NCI-H2029 treated with DMSO at 0.1 percent for 48 hours (cell line): Measurements from ENCODE around the gene BID.

Experiments
- DNase-seq: peaks from one replicate; lab custom pipeline; 2025; lab: John Stamatoyannopoulos, UW

BID gene

DNA sequence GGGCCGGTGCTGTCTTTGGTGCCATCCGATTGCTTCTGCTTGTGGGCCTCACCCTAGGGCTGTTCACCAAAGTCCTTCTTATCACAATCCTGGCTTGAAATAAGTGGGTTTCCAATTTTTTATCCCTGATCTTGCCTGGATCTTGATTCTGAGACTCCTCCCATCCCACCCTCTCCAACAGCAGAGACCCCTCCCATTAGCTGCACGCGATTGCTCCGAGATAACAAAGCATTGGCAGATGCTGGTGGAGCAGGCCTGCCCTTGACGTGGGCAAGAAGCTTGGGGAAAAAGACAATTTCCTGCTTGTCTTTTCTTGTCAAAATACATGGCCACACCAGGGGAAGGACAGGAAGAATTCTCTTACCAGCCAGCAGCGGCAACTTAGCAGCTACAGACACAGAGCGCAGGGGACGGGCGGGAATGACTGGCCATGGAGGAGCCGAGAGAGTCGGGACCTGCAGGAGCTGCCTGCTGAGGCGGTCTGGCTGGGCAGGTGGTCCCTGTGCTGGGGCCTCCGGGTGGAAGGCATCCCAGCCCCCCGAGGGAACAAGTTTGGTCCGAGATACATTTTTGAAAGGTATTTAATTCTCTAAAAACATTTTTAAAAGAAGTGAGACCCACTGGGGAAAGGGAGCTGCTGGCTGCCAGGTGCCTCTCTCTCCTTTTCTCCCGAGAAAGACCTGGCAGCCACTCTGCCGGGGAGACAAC is 9.7 kb upstream of the BID start:
- DNase-seq: no peak

DNA sequence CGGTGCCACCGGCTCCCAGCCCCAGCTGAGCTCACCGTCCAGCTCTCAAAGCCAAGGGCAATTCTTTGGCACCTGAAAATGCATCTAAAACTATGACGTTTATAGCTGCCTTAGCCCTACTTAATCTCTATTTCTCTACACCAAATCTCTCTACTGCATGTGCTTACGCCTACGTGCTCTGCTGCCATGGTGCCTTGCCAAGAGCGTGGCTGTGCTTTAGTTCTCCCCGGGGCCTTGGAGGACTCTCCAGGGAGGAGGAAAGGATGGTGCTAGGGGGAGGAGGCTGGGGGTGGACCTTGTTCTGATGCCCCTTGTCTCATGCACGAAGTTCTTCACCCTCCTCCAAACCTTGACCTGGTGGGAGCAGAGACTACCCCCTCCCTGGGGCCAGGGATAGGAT is 9.0 kb upstream of the BID start:
- no peak for DNase-seq

DNA sequence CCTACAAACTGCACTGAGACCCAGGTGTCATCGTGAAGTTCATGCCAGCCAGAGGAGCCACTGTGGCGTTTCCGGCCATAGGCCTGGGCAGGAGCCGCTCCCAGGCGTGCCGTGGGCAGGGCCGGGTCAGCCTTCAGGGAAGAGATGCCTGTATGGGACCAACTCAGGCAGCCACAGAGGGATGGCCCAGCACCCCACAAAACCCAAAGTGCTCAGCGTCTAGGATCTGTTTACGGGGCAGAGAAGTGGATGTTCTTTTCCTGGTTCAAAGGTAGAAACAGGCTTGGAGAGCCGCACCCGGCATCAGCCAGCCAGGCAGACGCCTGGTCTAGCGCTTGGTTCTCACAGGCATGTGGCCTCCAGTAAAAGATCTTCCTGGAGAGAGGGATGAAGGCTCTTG is 8.4 kb upstream of the BID start:
- DNase-seq: no peak

DNA sequence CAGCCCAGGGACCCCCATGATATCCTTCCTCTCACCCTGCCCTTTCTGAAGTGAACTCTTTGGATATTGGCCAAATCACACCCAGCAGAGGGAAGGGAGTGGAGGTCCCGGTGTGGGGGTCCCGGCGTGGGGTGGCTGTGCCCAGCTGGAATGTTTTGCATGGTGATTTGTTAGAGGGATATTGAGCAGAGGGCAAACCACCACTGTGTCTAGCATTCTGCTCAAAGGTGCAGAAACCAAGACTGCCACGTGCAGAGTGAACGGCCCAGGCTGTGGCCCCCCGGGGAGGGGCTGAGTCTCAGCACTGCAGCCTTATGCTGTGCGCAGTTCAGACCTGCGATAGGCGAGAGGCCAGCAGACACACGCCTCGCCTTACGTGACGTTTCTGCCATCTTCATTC is 7.9 kb upstream of the BID start:
- DNase-seq: no peak

DNA sequence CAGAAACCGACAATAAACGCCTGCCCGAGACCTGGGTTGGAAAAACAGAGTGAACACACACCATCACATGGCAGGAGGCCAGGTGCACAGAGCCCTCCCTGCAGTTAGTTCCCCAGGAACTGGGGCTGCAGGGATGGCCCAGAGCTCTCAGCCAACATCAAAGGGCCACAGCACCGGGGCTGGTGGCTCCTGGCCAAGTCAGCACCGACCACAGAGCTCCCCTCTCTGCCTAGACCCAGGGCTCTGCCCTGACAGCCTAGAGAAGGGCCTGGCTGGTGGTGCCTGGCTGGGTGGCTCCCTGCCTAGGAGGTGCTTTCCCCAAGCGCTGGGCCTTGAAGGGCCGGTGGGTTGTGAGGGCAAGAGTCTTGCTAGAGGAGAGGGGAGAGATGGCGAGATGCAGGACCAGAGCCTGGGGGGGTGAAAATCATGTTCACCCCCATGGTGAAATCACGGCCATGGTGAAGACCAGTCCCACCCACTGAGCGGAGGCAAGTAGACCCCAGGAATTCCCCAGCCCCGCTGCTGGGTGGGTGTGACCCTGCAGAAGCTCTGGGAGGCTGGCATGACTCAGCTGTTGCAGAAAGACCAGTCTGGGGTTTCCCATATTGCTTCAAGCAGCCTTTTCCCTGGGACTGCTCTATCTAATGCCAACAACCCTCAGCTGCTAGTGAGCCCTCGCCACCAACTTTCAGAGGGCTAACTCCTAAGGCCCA is 7.2 kb upstream of the BID start:
- no peak for DNase-seq

DNA sequence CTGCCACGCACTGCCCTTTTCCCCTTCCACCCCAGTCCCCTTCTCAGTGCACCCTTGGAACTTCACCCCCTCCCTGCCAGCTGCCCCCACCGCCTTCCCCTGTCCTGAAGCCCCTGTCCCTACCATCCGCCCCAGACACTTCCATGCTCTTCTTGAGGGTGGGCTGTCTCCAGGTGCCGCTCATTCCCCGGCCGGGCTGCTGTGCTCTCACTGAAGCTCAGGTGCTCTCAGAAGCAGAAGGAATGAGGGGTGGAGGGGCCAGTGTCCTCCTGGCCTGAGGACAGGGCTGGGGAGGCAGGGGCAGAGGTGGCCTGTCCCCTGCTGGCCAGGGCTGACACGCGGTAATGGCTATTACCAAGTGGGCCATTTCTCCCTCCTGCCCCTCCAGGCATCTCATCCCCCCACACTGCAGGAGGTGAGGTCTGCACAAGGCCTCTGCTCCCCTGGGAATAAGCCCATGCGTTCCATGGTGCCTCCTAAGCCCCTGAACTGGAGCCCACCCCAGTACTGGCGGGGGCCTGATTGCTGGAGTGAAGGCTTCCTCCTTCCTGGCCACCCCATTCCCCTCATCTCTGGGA is 6.6 kb upstream of the BID start:
- no peak for DNase-seq

DNA sequence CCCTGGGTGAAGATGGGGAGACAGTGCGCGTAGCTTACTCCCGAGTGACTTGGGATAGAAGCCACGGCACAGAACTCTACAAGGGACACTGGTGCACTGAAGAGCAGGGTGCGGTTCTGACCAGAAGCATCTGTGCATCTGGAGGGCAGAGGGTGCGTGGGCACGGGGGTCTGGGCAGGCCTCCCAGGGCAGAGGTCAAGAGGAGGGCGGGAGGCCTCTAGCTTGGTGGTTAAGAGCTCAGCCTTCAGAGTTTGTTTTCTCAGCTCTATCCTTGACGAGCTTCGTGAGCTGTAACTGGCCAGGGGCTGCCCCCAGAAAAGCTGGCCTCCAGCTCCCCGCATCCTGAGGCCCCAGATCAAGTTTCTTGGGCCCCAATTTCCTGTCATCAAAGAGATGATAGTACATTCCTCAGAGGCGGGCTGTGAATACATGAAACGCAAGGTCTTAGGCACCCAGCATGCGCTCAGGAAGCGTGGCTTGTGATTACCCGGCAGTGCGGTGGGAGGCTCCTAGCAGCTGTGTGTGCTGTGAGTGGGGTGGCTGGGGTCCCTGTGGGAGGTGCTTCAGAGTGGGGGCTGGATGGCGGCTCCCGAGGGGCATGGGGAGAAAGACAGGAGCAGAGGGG is 6.0 kb upstream of the BID start:
- no peak for DNase-seq

DNA sequence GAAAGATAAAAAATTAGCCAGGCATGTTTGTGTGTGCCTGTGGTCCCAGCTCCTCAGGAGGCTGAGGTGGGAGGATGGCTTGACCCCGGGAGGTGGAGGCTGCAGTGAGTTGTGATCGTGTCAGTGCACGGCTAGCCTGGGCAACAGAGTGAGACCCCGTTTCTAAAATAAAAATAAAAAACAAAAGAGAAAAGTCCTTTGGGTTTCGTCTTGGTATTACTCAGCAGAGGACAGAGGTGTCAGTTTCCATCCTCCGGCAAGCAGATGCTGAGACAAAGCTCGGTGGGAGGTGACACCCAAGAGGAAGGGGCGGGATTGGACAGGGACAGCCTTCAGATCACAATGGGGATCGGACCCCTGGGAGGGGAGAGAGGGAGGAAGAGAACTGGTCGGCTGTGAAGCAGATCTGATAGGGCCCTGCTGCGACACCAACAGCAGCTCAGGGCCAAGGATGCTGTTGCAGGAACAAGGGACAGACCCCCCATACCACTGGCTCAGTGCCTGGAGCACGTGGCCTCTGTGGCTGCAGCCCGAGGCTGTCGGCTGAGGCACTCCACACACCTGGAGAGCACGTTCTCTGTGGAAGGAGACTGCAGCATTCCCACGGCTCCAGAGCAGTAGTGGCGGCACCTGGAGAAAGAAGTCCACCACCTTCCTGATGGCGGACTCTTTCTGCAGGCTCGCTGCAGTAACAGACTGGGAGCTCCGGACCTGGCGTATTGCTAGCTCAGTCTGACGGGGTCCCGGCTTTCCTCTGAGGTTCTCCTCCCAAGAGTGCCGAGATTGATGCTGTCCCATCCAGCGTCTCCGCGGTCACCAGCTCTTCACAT is 5.2 kb upstream of the BID start:
- no peak for DNase-seq

DNA sequence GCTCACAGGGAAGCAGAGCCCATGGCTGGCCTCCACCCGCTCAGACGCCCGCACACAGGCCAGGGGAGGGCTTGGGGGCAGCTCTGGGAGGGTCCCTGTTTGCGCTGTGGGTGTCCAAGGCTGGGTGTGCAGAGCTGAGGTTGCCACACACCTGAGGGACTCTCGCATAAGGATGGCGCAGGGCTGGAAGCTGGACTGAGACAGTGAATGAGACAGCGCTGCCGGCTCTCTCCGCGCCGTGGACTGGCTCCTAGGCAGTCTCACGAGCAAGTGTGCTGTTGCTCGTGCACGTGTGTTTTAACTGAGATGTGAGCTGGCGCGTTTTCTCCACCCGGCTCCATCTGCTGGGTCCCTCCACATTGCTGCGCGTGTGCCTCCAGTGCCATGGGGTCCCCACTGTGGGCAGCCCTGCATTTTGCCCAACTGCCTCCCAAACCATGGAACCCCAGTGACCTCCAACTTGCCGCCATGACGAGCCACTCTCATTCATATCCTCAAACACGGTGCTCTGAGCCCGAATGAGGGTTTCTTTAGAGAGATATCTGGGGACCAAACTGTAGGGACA is 4.2 kb upstream of the BID start:
- DNase-seq: no peak

DNA sequence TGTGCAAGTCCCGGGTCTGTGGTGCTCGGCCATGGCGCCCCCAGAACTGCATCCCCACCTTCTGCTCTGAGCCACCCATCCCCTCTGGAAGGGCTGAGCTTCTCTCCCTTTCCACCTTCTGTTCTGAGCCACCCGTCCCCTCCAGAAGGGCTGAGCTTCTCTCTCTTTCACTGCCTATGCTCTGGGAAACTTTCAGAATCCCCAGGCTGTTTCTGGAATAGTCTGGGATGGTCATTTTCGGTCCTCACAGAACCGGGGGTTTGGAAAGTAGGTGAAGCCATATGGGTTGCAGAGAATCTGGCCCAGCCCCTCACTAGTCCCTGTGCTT is 3.4 kb upstream of the BID start:
- no peak for DNase-seq

DNA sequence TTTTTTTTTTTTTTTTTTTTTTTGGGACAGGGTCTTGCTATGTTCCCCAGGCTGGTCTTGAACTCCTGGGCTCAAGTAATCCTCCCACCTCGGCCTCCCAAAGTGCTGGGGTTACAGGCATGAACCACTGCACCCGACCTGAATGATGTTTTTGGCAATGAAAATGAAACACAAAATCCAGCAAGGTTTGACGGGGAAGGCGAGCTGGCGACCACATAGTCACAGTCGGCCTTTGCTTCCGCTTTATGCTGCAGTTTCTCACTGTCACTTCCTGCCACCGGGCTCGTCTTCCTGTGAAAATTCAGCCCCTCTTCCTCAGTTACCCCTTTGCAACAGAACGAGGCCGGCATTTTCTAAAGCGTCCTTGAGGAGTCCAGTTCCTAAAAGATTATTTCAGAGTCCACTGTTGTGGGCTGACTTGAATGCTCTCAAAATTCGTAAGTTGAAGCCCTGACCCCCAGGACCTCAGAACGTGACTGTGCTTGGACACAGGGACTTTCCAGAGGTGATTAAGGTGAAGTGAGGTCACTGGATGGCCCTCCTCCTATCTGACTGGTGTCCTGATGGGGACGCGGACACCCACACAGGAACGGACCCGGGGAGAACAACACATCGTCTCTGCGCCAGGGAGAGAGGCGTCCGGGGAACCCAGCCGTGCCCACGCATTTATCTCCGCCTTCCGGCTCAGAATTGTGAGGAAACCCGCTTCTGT is 2.9 kb upstream of the BID start:
- no peak for DNase-seq

DNA sequence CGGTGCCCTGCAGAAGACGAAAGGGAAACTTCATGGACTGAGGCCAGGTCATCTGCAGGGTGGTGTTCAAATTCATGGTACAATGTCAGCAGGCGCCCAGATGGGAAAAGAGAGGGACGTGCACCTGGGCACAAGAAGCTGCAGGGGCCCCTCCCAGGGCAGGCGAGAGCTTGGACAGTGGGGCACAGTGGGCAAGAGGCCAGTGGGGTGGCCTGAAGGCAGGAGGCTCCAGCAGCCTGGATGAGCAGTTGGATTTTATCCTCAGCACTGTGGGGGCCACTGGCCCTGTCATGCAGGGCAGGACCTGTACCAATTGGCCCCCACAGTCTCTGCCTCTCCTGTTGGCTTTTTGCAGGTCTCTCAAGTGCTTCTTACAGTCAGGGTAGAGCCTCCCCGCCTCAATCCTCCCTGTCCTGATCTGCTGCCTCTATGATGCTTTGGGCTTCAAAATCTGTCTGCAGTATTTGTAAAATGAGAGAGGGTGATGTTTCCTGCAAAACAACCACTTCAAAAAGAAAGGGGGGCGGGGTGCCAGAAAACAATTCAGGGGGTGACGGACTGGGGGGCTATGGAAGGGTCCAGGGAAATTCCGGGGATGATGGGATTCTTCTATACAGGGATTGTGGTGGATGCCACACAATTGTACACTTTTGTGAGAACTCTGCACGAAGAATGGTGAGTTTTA is 1.7 kb upstream of the BID start:
- DNase-seq: no peak

DNA sequence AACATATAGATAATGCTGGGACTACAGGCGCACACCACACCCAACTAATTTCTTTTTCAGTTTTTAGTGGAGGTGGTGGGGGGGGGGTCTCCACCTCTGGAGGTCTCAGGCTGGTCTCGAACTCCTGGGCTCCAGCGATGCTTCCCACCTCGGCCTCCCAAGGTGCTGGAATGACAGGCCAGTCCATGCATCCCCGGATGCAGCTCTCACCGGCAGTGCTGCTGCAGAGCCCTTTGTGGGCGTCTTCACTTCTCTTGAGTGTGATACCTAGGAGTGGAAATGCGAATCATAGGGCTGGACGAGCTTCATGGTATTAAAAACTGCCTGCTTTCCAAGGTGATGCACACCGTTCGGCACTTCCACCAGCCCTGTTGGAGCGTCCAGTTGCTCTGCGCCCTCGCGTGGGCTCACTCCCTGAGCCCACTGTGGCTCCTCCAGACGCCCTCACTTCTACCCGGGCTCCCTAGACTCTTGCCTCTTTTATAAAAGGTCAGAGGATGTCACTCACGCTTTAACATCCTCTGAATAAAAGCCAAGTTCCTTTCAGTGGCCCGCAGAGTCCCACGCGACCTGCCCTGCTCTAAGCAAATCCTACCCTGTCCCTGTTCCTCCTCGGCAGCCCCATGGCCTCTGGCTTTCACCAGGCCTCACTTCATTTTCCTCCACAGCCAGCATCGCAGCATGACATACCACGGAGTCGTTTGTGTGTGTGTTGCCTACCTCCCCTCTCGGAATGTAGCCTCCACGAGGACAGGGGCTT is 837 bp upstream of the BID start:
- no peak for DNase-seq

DNA sequence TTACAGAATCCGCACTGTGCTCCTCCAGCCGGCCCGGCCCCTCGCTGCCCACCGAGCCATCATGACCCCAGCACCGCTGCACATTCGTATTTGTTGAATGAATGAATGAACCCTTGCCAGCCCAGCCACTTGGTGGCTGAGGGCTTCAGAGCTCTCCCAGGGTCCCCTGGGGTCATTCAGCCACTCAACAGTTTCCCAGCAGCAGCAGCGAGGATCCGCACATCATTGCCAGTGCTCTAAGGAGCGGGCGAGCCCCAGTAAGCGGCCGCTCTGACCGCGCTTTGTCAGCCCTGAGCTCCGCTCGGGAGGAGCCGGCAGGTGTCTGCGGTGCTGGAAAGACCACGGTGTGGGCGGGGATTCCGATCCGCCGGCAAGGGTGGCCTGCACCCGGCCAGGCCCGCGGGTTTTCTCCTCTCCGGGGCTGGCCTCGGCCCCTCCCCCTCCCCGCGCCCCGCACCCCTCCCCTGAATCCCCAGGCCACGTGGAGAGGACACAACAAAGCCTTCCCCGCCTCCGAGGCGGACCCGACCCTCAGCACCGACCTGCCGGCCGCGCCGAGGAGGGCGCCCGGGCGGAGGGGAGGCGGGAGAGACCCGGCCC is 563 bp downstream of the BID start:
- DNase-seq: no peak

DNA sequence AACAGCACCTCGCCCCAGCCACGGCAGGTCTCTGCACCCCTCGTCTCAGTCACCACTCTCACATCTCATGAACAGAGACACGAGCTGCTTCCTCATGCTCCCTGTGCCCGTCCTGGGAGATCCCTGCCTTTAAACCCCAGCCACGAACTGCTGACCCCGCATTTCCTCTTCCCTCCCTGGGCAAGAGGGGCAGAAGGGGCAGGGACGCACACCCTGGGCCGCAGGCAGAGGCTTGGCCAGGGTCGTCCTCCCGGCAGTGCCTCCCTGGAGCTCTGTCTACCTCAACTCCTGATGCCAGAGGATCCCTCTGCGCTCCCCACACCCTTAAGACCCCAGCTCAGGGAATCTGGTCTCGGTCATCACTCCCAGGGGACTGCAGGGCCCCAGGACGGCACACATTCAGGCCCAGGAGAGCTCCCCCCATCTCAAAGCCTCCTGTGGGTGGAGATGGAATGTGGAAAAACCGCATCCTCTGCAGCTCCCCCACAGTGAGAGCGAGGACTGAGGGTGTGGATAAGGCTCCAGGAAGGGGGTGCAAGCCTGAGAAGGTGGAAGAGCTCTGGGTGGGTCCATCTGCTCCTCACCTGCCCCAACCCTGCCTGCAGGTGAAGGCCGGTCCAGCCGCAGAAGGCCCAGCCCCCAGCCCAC is 1.2 kb downstream of the BID start:
- no peak for DNase-seq

DNA sequence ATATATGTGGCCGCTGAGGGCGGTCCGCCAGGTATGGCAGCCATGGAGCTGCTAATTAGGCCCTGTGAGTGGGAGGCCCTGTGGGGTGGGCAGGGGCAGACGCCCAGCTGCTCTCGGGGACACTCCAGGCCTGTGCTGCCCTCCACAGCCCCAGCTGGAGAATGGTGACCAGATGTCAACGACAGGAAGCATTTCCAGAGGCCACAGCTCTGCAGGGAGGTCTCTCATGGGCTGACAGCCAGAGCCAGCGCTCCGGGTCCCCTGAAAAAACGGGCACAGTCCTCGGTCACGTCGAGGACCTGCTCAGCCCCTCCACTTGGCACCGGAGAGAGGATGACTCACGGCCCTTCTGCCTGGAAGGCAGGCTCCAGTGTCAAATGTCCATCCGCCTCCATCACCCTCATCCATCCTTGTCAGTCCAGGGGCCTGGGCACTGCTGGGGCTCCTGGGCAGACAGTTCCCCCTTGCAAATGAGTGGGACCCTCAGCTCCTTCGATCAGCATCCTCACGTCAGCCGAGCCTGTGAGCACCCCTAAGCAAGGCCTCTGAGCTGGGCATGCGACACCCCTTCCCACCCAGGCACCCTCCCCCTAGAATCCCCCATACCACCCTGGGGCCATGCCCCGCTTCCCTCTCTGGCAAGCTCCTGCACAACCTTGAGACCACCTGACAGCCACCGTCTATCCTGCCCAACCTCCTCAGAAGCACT is 1.9 kb downstream of the BID start:
- DNase-seq: peak; percentile 21

DNA sequence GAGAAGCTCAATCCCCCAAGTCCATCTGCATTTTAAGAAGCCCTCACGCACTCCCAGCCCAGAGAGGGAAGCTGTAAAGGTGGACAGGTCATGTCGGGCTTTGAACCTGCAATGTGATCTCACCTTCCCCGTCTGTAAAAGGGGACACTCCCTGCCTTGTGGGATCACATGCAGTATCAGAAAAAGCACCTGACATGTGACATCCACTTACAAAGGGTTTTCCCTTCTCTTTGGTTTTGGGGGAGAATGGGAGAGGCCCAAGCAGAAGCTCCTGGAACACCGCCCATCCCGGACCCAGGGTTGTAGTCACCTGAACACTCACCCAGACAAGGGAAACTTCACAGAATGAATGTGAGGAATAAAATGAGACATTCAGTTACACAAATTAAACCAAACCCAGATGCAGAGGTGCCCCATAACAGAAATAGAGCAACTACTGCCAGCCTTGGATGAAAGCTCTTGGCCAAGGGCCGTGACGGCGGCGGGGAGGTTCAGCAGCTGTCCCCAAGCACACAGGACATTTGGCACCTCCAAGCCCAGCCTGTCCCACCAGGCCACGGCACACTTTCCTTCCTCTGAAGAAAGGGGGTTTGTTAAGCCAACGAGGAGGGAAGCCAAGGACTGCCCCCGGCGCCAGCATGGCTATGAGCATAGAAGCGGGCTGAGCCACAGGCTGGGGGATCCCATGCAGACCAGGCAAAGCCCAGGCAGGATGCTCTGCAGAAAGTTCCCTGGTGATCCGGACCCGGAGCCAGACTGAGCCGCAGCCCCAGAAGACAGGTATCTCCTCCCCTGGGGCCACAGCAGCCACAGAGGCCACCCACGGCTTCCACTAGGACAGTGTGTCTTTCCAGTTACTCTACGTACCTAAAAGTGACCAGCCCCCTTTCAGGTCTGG is 3.8 kb downstream of the BID start:
- no peak for DNase-seq

DNA sequence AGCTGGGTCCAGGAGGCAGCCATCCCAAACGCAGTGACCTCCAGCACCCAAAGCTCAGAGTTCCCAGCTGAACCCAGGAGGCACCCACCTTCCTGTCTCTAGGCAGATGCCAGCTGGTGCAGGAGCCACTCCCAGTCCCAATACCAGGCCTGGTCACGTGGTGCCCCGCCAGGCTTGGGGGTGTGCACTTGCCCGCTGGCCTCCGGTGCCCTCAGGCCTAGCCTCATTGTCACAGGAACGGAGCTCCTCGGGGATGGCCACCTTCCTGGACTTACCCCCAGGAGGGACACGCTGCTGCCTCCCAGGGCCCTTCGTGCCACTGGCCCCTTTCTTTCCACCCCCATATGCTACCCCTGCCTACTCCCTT is 4.6 kb downstream of the BID start:
- no peak for DNase-seq
